ENCODE data around the gene SMS. TPM values are rescaled to one million over a fixed set of nuclear protein-coding genes. Genes with fewer than 3 reads are reported as not detected.
"Not testable (repeated sequence)": the region's sequence is repeated elsewhere in the genome, so short reads cannot be mapped to it uniquely, and the experiment has no call there.

The SMS gene
- total RNA-seq, 2 experiments from 2014 or later = 17.8 to 19.6 TPM

GRCh38 chrX:21952624-21953023 is 12.1 kb downstream of the SMS start:
- peaks cover 4% of the 10 kb centered on the region for H3K4me1 ChIP-seq (ENCODE audit: insufficient read depth, low read length)
- ATAC-seq (ENCODE audit: poor library complexity) (no peak), DNase-seq (no peak)
- H3K9me3 ChIP-seq (ENCODE audit: control insufficient read depth in 1 of 2, insufficient read depth in 1 of 2, low read length in 2 of 2) = no peaks in the 10 kb centered on the region
- no peaks in the 10 kb centered on the region for H3K27me3 ChIP-seq (ENCODE audit: control insufficient read depth in 1 of 2, insufficient read depth in 2 of 2, low read length in 2 of 2)
- no peak overlapping the region for H3K27ac ChIP-seq (ENCODE audit: low read depth in 1 of 2, low read length in 2 of 2)
- peaks cover 5% of the 10 kb centered on the region for H3K36me3 Mint-ChIP-seq (ENCODE audit: low read depth)
- H3K27me3 Mint-ChIP-seq = no peaks in the 10 kb centered on the region
- H3K4me1 Mint-ChIP-seq (ENCODE audit: low read depth) = peaks cover 20% of the 10 kb centered on the region
- CTCF ChIA-PET = no interaction called here
- no peaks in the 10 kb centered on the region for H3K9me3 Mint-ChIP-seq
- no peak overlapping the region for H3K4me3 ChIP-seq (ENCODE audit: low read length)
- no peak overlapping the region for H3K27ac Mint-ChIP-seq
- POLR2A ChIA-PET = no interaction called here
- intact Hi-C loops (cut with DNase I, micrococcal nuclease) = no loop called here
- no peak for TF ChIP-seq CTCF (IDR thresholded peaks at IDR 0.05)
- no peaks in the 10 kb centered on the region for H3K36me3 ChIP-seq (ENCODE audit: insufficient read depth, low read length)
- H3K4me3 Mint-ChIP-seq = no peak overlapping the region

GRCh38 chrX:21953195-21953830 is 12.8 kb downstream of the SMS start:
- H3K27ac ChIP-seq (ENCODE audit: low read depth in 1 of 2, low read length in 2 of 2); H3K4me3 Mint-ChIP-seq; H3K9me3 ChIP-seq (ENCODE audit: control insufficient read depth in 1 of 2, insufficient read depth in 1 of 2, low read length in 2 of 2); intact Hi-C loops (cut with DNase I, micrococcal nuclease); ATAC-seq (ENCODE audit: poor library complexity); POLR2A ChIA-PET; DNase-seq; H3K27ac Mint-ChIP-seq; H3K9me3 Mint-ChIP-seq; H3K27me3 ChIP-seq (ENCODE audit: control insufficient read depth in 1 of 2, insufficient read depth in 2 of 2, low read length in 2 of 2); H3K36me3 Mint-ChIP-seq (ENCODE audit: low read depth); H3K4me1 ChIP-seq (ENCODE audit: insufficient read depth, low read length); H3K27me3 Mint-ChIP-seq; H3K36me3 ChIP-seq (ENCODE audit: insufficient read depth, low read length); H3K4me3 ChIP-seq (ENCODE audit: low read length): not testable (repeated sequence)
- CTCF ChIA-PET = interaction anchor here (1.0 kb wide), 1 partner anchor 32 kb away, joined by 4 read pairs; no protein-coding TSS in a partner anchor
- H3K4me1 Mint-ChIP-seq (ENCODE audit: low read depth) = peaks cover 23% of the 10 kb centered on the region

GRCh38 chrX:21955403-21956189 is 15.1 kb downstream of the SMS start:
- no peak for ATAC-seq (ENCODE audit: poor library complexity)
- H3K27me3 ChIP-seq (ENCODE audit: control insufficient read depth in 1 of 2, insufficient read depth in 2 of 2, low read length in 2 of 2) = no peaks in the 10 kb centered on the region
- Mint-ChIP-seq H3K36me3 (ENCODE audit: low read depth) (peaks cover 5% of the 10 kb centered on the region), H3K27me3 (no peaks in the 10 kb centered on the region), H3K27ac (no peak overlapping the region), H3K9me3 (no peaks in the 10 kb centered on the region), H3K4me3 (no peak overlapping the region), H3K4me1 (ENCODE audit: low read depth) (peaks cover 44% of the 10 kb centered on the region)
- ChIA-PET CTCF (no interaction called here), POLR2A (no interaction called here)
- no peak for DNase-seq
- H3K4me1 ChIP-seq (ENCODE audit: insufficient read depth, low read length) = peaks cover 13% of the 10 kb centered on the region
- H3K9me3 ChIP-seq (ENCODE audit: control insufficient read depth in 1 of 2, insufficient read depth in 1 of 2, low read length in 2 of 2) = no peaks in the 10 kb centered on the region
- TF ChIP-seq CTCF (IDR thresholded peaks at IDR 0.05) = no peak
- no peak overlapping the region for H3K4me3 ChIP-seq (ENCODE audit: low read length)
- H3K27ac ChIP-seq (ENCODE audit: low read depth in 1 of 2, low read length in 2 of 2) = no peak overlapping the region
- intact Hi-C loops (cut with DNase I, micrococcal nuclease) = no loop called here
- no peaks in the 10 kb centered on the region for H3K36me3 ChIP-seq (ENCODE audit: insufficient read depth, low read length)
